Right lung (tissue), 5 donors: ENCODE measurements around the gene LRRC56. TPM values are rescaled to one million over a fixed set of nuclear protein-coding genes. Genes with fewer than 3 reads are reported as not detected.

Experiments used
- DNase-seq, 2 donors: peaks; one replicate each; pipeline ENCODE4 v3.0.0-alpha.2; 2013
- polyA plus RNA-seq, 5 donors: library from polyadenylated mRNA; unstranded; fragments of 120-200 nt; gene quantifications; one replicate each; pipeline versions ENCODE4 v1.2.1 to v1.2.3, GENCODE V29; 2013; ENCODE audit warnings: inconsistent platforms in 1 of 5, low replicate concordance in 1 of 5; ENCODE audit not compliant: insufficient read length in 5 of 5, insufficient read depth in 1 of 5

Gene LRRC56
- polyA plus RNA-seq, 5 donors, result 2.3 to 5.0 (median 3.3) TPM

DNA sequence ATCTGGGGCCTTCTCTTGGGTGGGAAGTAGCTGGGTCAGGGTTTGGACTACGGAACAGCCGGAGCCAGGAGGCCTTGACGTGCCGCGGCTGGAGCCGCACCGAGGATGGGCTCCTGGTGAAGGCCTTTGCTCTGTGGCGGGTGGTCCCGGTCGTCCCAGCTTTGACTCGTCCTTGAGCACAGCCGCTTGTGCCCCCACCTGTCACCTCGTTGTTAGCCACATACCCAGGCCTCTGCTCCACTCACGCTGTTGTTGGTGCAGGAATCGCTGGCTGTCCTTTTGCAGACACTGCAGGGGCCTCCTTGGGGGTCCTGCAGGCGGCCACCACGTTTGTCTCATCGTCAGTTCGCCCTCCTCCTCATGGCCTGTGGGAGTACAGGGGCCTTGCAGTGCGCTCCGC lies 56.0 kb downstream of the LRRC56 start:
- DNase-seq, result no peak

DNA sequence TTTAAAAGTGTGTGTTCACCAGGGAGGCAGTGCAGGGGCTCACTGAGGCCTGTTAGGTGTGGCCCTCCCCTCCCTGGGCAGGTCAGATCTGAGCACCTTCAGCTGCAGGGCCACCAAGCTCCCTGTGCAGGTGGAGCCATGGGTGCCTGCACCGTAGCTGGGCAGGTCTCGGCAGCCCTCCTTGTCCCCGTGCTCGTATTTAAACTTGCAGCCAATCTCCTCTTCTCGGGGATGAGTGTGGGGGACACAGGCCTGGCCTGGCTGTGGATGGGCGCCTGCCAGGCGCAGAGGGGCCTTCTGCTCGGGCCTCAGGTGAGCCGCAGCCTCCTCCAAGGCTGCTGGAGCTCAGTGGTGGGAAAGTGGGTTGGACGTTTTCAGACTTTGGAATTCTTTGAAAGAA lies 58.1 kb downstream of the LRRC56 start:
- DNase-seq, result no peak

- DNase-seq, result no peak
These were observed 59.0 kb downstream of the LRRC56 start for GRCh38 chr11:596374-596773.

DNA sequence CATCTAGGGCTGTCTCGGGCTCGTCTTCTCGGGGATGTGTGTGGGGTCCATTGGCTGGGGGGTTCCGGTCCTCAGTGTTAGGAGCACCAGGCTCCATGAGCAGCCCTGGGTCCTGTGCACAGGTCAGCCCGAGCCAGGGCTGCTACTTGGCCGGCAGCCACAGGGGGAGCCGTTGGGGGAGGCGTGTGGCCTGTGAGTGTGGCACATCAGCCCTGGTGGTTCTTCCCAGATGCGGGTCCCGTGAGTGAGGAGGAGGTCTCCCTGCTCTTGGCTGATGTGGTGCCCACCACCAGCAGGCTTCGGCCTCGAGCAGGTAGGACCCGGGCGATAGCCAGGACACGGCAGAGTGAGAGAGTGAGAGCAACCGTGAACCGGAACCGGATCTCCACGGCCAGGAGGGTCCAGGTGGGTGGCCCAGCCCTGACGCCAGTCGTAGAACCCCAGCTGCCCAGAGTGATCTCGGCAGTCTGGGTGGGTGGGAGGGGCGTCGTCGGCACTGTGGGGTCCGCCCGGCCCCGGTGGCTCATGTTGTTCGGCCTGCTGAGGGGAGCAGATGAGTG lies 59.9 kb downstream of the LRRC56 start:
- DNase-seq, result no peak

DNA sequence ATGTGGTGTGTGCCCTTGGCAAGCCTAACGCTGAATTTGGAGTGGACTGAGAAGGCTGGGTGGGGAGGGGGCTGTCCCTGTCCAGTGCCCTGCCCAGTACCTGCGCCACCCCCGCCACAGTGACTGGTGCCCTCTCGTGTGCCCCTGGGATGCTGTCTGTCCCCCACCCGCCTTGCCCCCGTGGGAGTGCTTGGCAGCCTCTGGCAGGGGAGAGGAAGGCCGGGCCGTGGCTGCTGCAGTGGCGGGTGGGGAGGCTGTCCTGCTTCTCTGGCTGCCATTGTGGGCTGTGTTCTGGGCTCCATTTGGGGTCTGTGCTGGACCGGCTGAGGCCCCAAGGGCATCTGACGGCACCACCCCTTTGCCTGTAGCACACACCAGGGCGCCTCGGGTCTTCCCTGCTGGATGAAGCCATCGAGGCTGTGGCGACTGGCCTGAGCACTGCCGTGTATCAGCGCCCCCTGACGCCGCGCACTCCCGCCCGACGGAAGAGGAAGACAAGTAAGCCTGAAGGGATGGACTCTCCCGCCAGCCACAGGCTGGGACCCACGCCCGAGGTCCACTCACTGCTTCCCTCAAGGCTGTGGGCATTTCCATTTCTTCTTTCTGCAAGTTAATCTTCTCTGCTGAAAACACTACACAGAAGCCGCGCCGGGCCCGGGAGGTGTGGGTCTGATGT lies 60.8 kb downstream of the LRRC56 start:
- DNase-seq, result no peak

DNA sequence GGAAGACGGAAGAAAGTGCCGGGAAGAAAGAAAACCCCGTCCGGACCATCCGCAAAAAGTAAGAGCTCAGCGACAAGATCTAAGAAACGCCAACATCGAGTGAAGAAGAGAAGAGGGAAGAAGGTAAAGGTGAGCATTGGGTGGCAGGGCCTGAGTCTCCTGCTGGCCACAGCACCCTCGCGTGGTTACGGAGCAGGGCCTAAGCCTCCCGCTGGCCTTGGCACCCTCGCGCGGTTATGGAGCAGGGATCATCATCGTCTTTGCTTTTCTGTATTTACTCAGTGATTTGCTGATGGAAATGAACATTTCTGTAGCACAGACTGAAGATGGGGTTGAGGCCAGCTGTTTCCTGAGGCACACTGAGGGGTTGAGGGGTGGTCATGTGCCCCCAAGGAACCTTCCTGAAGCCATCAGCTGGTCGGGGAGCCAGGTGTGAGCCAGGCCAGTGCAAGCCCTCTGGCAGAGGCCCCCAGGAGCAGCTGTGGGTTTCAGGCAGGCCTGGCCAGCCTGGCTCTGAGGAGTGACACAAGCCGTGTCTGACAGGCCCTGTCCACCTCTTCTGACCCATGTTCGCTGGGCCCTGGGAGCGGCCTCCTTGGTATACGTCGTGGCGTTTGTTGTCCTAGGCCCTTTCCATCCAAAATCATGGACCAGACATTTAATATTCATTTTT lies 64.4 kb downstream of the LRRC56 start:
- no peak for DNase-seq

GRCh38 chr11:603154-603553 lies 65.8 kb downstream of the LRRC56 start:
- DNase-seq, result no peak

Other genes starting within 250 kb of the LRRC56 start
- 10 to 100 TPM; 12.3 to 27.9 (median 18.1) TPM for gene PGGHG, start 248.4 kb upstream of the LRRC56 start, polyA plus RNA-seq
- gene IFITM5, start 238.0 kb upstream of the LRRC56 start, polyA plus RNA-seq, result under 1 TPM; 0.14 to 0.43 (median 0.33) TPM
- 100 to 1,000 TPM; 108 to 193 (median 143) TPM for gene IFITM2, start 229.7 kb upstream of the LRRC56 start, polyA plus RNA-seq
- gene IFITM1, start 223.5 kb upstream of the LRRC56 start, polyA plus RNA-seq, result 10 to 100 TPM in 4 of 5 donors, 1 to 10 TPM in 1; 9.3 to 14.1 (median 13.2) TPM
- 100 to 1,000 TPM; 255 to 655 (median 324) TPM for gene IFITM3, start 216.7 kb upstream of the LRRC56 start, polyA plus RNA-seq
- gene B4GALNT4, start 168.0 kb upstream of the LRRC56 start, polyA plus RNA-seq, result 10 to 100 TPM; 40.1 to 62.6 (median 57.2) TPM
- 10 to 100 TPM in 4 of 5 donors, 1 to 10 TPM in 1; 9.5 to 17.4 (median 13.3) TPM for gene PKP3, start 143.3 kb upstream of the LRRC56 start, polyA plus RNA-seq
- gene SIGIRR, start 122.5 kb upstream of the LRRC56 start, polyA plus RNA-seq, result 10 to 100 TPM; 19.0 to 44.1 (median 33.8) TPM
- 1 to 10 TPM; 4.5 to 9.0 (median 6.8) TPM for gene ANO9, start 95.5 kb upstream of the LRRC56 start, polyA plus RNA-seq
- 10 to 100 TPM; 21.2 to 31.5 (median 25.8) TPM for gene PTDSS2, start 87.2 kb upstream of the LRRC56 start, polyA plus RNA-seq
- gene RNH1, start 30.3 kb upstream of the LRRC56 start, polyA plus RNA-seq, result 100 to 1,000 TPM in 1 of 5 donors, 10 to 100 TPM in 4; 63.3 to 130 (median 87.3) TPM
- gene HRAS, start 2.0 kb upstream of the LRRC56 start, polyA plus RNA-seq, result 10 to 100 TPM; 27.3 to 63.3 (median 38.2) TPM
- 1 to 10 TPM; 1.6 to 4.9 (median 2.8) TPM for gene LMNTD2, start 23.2 kb downstream of the LRRC56 start, polyA plus RNA-seq
- 10 to 100 TPM; 16.5 to 41.2 (median 27.6) TPM for gene RASSF7, start 23.4 kb downstream of the LRRC56 start, polyA plus RNA-seq
- 10 to 100 TPM; 16.0 to 28.3 (median 20.4) TPM for gene PHRF1, start 38.9 kb downstream of the LRRC56 start, polyA plus RNA-seq
- gene IRF7, start 78.4 kb downstream of the LRRC56 start, polyA plus RNA-seq, result 10 to 100 TPM in 3 of 5 donors, 1 to 10 TPM in 2; 6.9 to 19.1 (median 11.5) TPM
- gene CDHR5, start 87.4 kb downstream of the LRRC56 start, polyA plus RNA-seq, result under 1 TPM; 0.20 to 0.86 (median 0.58) TPM
- gene SCT, start 89.7 kb downstream of the LRRC56 start, polyA plus RNA-seq, result 10 to 100 TPM in 1 of 5 donors, 1 to 10 TPM in 4; 1.2 to 14.9 (median 1.7) TPM
- 1 to 10 TPM in 2 of 5 donors, under 1 TPM in 3; 0.21 to 1.5 (median 0.74) TPM for gene DRD4, start 99.7 kb downstream of the LRRC56 start, polyA plus RNA-seq
- 10 to 100 TPM; 32.7 to 49.5 (median 37.7) TPM for gene DEAF1, start 157.7 kb downstream of the LRRC56 start, polyA plus RNA-seq
- 10 to 100 TPM; 23.2 to 35.8 (median 29.9) TPM for gene TMEM80, start 158.3 kb downstream of the LRRC56 start, polyA plus RNA-seq
- 10 to 100 TPM; 41.3 to 88.7 (median 81.2) TPM for gene EPS8L2, start 168.7 kb downstream of the LRRC56 start, polyA plus RNA-seq
- 100 to 1,000 TPM; 100 to 129 (median 107) TPM for gene TALDO1, start 209.9 kb downstream of the LRRC56 start, polyA plus RNA-seq
- gene GATD1, start 240.0 kb downstream of the LRRC56 start, polyA plus RNA-seq, result 10 to 100 TPM; 41.4 to 80.2 (median 61.8) TPM